Measurements from ENCODE around the gene NCOR1.

- no peak for TF ChIP-seq CTCF (conservative IDR thresholded peaks at IDR 0.05; ENCODE audit: low read length)
- no peak for TF ChIP-seq EZH2phosphoT487 (IDR thresholded peaks at IDR 0.05; ENCODE audit: borderline replicate concordance, low read depth, low read length)
Observed at GRCh38 chr17:16135461-16135860, 79.9 kb downstream of the NCOR1 start.

All from OCI-LY7 (cell line).